GM12874 (cell line): ENCODE data around the gene IFT43.

Experiments used
- CTCF ChIP-seq: IDR thresholded peaks from 2 replicates; pipeline ENCODE4 v1.5.1; 2011; ENCODE audit warnings: low read depth, mild to moderate bottlenecking, control low read depth, low read length, moderate library complexity; ENCODE audit not compliant: insufficient read depth

Gene IFT43

GRCh38 chr14:76022991-76023390, 37.4 kb downstream of the IFT43 start:
- no peak for TF ChIP-seq CTCF

- TF ChIP-seq CTCF, result no peak
Observed at GRCh38 chr14:76023757-76024156, 38.2 kb downstream of the IFT43 start.

GRCh38 chr14:76024211-76024907, 38.8 kb downstream of the IFT43 start:
- no peak for TF ChIP-seq CTCF

GRCh38 chr14:76034566-76034965, 49.0 kb downstream of the IFT43 start:
- TF ChIP-seq CTCF, result no peak

GRCh38 chr14:76040704-76041103, 55.1 kb downstream of the IFT43 start:
- no peak for TF ChIP-seq CTCF

GRCh38 chr14:76045773-76046172, 60.2 kb downstream of the IFT43 start:
- no peak for TF ChIP-seq CTCF

- no peak for TF ChIP-seq CTCF
Observed at GRCh38 chr14:76050250-76050649, 64.7 kb downstream of the IFT43 start.
